Hematopoietic multipotent progenitor cell (in vitro differentiated cells): Measurements from ENCODE around the gene MRAS. TPM values are rescaled to one million over a fixed set of nuclear protein-coding genes. Genes with fewer than 3 reads are reported as not detected.
A peak's percentile ranks its signal among the peaks of the same experiment; 100 is the strongest.
"Not testable (repeated sequence)": the region's sequence is repeated elsewhere in the genome, so short reads cannot be mapped to it uniquely, and the experiment has no call there.

Experiments
- DNase-seq, 3 donors: peaks; one replicate each; pipeline ENCODE4 v3.0.0-alpha.2; 2011 to 2015; ENCODE audit warnings: low read depth in 2 of 3, low spot score in 2 of 3
- total RNA-seq: library from RNA; depleted of rRNA; stranded (reverse); fragments of >200 nt; gene quantifications from one replicate; pipeline ENCODE4 v1.2.3, GENCODE V29; 2012

MRAS gene
- total RNA-seq, 1 donor = 2.2 TPM

- DNase-seq = no peak
Observed at GRCh38 chr3:138441256-138441655, 92.9 kb downstream of the MRAS start.

- DNase-seq = no peak
Observed at GRCh38 chr3:138441742-138442141, 93.4 kb downstream of the MRAS start.

GRCh38 chr3:138442433-138442832, 94.1 kb downstream of the MRAS start:
- no peak for DNase-seq

- DNase-seq = no peak
Observed at GRCh38 chr3:138443091-138443490, 94.7 kb downstream of the MRAS start.

DNA sequence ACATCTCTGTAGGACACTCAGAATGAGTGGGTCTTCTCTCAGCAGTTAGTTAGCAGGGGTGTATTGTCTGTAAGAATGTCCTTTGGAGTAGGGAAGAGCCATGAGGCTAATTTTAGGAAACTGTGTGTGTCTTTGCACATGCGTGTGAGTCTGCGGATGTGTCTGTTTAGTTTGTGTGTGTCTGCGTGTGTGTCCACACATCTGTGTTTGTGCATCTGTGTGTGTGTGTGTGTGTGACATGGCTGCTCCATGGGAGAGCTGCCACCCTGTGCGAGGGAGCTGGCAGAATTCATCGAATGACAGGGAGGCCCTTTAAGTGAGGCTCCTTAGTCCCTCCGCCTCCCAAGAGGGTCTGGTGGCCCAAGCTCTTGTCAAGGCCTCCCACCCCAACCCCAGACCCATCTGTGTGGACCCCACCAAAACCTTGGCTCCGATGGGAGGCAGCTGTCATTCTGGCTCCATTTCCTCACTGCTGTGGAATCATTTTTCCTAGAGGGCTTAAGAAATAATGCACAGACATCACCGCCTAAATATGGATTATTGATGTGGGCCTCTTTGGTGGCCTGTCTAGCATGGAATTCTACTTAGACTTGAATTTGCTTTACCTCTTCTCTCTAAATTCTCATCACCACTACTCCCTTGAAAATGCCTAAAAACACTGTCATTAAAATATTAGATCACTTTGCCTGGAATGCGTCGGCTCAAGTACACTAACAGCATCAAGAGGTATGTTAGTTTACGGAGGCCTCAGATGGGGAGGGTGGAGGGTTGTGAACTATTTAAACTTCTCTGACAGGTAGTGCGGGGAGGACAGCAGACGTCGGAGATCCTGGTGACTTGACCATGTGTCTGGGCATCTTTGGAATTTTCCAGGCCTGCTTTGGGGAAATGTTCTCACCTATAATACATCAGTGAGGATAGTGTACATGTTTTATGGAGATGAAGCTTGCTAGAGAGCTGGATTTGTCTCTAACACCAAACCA, 95.4 kb downstream of the MRAS start:
- no peak for DNase-seq

GRCh38 chr3:138445236-138445635, 96.9 kb downstream of the MRAS start:
- DNase-seq = peak in 1 of 3 donors; percentile 28

GRCh38 chr3:138445654-138446053, 97.3 kb downstream of the MRAS start:
- DNase-seq = no peak

- no peak for DNase-seq
Observed at GRCh38 chr3:138448631-138449030, 100.3 kb downstream of the MRAS start.

DNA sequence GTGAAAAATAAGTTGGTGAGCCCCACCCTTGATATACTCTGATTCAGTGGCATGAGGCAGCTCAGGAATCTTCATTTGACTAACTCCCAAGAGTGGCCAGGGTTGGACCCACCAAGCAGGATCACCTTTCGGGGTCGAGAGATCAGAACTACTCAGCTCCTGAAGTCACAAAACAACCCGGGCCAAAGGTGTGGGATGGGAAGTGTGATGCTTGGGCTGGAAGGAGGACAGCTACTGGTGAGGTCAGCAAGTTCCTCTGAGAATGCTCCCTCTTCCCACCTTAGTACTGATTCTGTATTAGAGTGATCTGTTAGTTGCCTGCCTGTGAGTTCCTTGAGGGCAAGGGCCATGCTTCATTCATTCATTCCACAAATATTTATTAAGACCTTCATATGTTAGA, 101.1 kb downstream of the MRAS start:
- DNase-seq = no peak

- DNase-seq = no peak
Observed at GRCh38 chr3:138450181-138450580, 101.8 kb downstream of the MRAS start.

DNA sequence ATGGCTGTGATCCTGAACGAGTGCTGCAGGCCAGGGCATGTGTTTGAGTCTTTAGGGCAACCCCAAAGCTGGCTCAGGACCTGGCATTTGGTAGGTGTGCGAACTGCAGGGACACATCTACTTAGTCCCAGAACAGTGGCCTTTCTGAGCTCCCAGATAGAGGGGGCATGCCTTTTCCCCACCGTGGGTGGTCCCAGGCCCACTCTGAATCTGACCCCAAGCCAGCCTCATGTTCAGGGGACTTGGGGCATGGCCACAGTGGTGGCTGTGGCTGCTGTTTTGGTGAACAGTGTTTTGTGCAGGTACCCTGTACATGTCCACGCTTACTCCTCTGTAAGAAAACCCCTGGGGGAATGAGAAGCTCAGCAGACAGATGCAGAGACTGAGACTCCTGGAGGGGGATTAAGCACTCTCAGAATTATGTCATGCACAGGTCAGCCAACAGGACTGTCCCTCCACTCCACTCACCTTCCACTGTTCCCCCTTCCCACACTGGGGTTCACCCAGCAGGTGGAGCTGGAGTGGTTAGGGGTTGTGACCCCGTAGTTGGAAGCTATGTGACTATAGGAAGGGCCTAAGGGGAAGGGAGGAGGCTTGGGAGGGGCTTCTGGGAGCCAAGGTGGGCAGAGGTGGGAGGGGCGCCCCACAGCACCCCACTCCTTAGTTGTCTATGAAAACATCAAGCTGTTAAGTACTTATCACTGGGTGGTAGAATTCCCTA, 102.5 kb downstream of the MRAS start:
- DNase-seq = no peak

GRCh38 chr3:138451595-138452162, 103.3 kb downstream of the MRAS start:
- no peak for DNase-seq

GRCh38 chr3:138452436-138452835, 104.1 kb downstream of the MRAS start:
- DNase-seq = no peak

- not testable (repeated sequence) for DNase-seq
Observed at GRCh38 chr3:138453940-138454339, 105.6 kb downstream of the MRAS start.

Other genes starting within 250 kb of the MRAS start
- gene DZIP1L, start 233.0 kb upstream of the MRAS start, total RNA-seq = 7.3 TPM
- not detected for gene A4GNT, start 216.2 kb upstream of the MRAS start, total RNA-seq
- gene DBR1, start 173.7 kb upstream of the MRAS start, total RNA-seq = 15.6 TPM
- gene ARMC8, start 161.3 kb upstream of the MRAS start, total RNA-seq = 151 TPM
- 1.1 TPM for gene NME9, start 18.7 kb upstream of the MRAS start, total RNA-seq
- gene ESYT3, start 86.0 kb downstream of the MRAS start, total RNA-seq = 0.54 TPM
- 11.8 TPM for gene CEP70, start 245.7 kb downstream of the MRAS start, total RNA-seq